IMR-90 (cell line): ENCODE measurements around the gene MAJIN. TPM values are rescaled to one million over a fixed set of nuclear protein-coding genes. Genes with fewer than 3 reads are reported as not detected.

ENCODE experiments used
- ATAC-seq: fragments of 200-7000 bp; cut with Tn5 transposase; 2 replicates; pipeline ENCODE4 v1.9.1; 2020; ENCODE audit warnings: low read depth, mild to moderate bottlenecking, moderate library complexity
- BruUV-seq: library from RNA; stranded (reverse); fragments of 400-500 nt; replicated peaks from 2 replicates; lab custom pipeline; 2021; lab: Mats Ljungman, UMichigan
- CTCF ChIA-PET: fragments of 300-600 bp; formaldehyde crosslinking; extraction: SDS; loops from one replicate; lab custom pipeline; 2021; ENCODE audit warnings: antibody characterized with exemption; lab: Yijun Ruan, JAX
- POLR2A ChIA-PET: fragments of 300-600 bp; sonication (Branson Sonifier 250); formaldehyde crosslinking; loops from one replicate; lab custom pipeline; 2022; ENCODE audit warnings: antibody characterized with exemption; ENCODE audit not compliant: unreplicated experiment; lab: Charles Lee
- DNase-seq: peaks from one replicate; pipeline ENCODE4 v3.0.0; 2013
- H2AFZ ChIP-seq: replicated peaks from 2 replicates; pipeline ENCODE3; 2013; ENCODE audit warnings: low read length, mild to moderate bottlenecking; ENCODE audit not compliant: poor library complexity
- H2AK5ac ChIP-seq: 2 replicates; pipeline ENCODE4 v1.6.1; 2013; ENCODE audit warnings: low read depth, low read length, inconsistent platforms
- H2AK9ac ChIP-seq: replicated peaks from 2 replicates; pipeline ENCODE3; 2013; ENCODE audit warnings: mild to moderate bottlenecking, low read depth, low read length, moderate library complexity; ENCODE audit not compliant: poor library complexity
- H2BK120ac ChIP-seq: 2 replicates; pipeline ENCODE4 v1.6.1; 2013; ENCODE audit warnings: low read depth, low read length, inconsistent platforms
- H2BK15ac ChIP-seq: 3 replicates; pipeline ENCODE4 v1.6.1; 2013; ENCODE audit warnings: low read depth, low read length, inconsistent platforms
- H2BK20ac ChIP-seq: 2 replicates; pipeline ENCODE4 v1.6.1; 2013; ENCODE audit warnings: low read depth, mild to moderate bottlenecking, inconsistent platforms, low read length, moderate library complexity
- H2BK5ac ChIP-seq: 2 replicates; pipeline ENCODE4 v1.6.1; 2013; ENCODE audit warnings: mild to moderate bottlenecking, low read depth, low read length, inconsistent platforms; ENCODE audit not compliant: poor library complexity, severe bottlenecking
- H3K14ac ChIP-seq: replicated peaks from 2 replicates; pipeline ENCODE4 v1.6.1; 2013; ENCODE audit warnings: low read depth, low read length, inconsistent platforms
- H3K18ac ChIP-seq: 2 replicates; pipeline ENCODE4 v1.6.1; 2013; ENCODE audit warnings: low read depth, low read length, control low read depth
- H3K23ac ChIP-seq: 2 replicates; pipeline ENCODE4 v1.6.1; 2013; ENCODE audit warnings: low read depth, low read length, inconsistent platforms
- H3K27ac ChIP-seq: 2 replicates; pipeline ENCODE4 v1.5.1; 2013; ENCODE audit warnings: mild to moderate bottlenecking, control low read depth, low read length; ENCODE audit not compliant: insufficient read depth
- H3K27me3 ChIP-seq: 2 replicates; pipeline ENCODE4 v1.6.1; 2013; ENCODE audit warnings: low read length; ENCODE audit not compliant: control insufficient read depth, insufficient read depth
- H3K36me3 ChIP-seq: 2 replicates; pipeline ENCODE4 v1.6.1; 2013; ENCODE audit warnings: low read length, mixed read lengths; ENCODE audit not compliant: control insufficient read depth, insufficient read depth
- H3K4ac ChIP-seq: 2 replicates; pipeline ENCODE4 v1.6.1; 2013; ENCODE audit warnings: low read depth, low read length, inconsistent platforms
- H3K4me1 ChIP-seq: 2 replicates; pipeline ENCODE4 v1.6.1; 2013; ENCODE audit warnings: low read length, mixed read lengths; ENCODE audit not compliant: control insufficient read depth, insufficient read depth
- H3K4me2 ChIP-seq: 2 replicates; pipeline ENCODE4 v1.6.1; 2013; ENCODE audit warnings: low read depth, mild to moderate bottlenecking, control low read depth, low read length, moderate library complexity
- H3K4me3 ChIP-seq: 2 replicates; pipeline ENCODE4 v1.5.1; 2013; ENCODE audit warnings: low read depth, mild to moderate bottlenecking, control low read depth, low read length, moderate library complexity; ENCODE audit not compliant: insufficient read depth
- H3K56ac ChIP-seq: 2 replicates; pipeline ENCODE4 v1.6.1; 2013; ENCODE audit warnings: low read length, inconsistent platforms; ENCODE audit not compliant: insufficient read depth; ENCODE audit errors: extremely low read depth
- H3K79me1 ChIP-seq, 2 experiments: 2 replicates each; pipeline ENCODE4 v1.6.1; 2013; ENCODE audit warnings: low read length in 2 of 2, inconsistent platforms in 1 of 2, low read depth in 1 of 2
- H3K9ac ChIP-seq: 2 replicates; pipeline ENCODE4 v1.6.1; 2013; ENCODE audit warnings: low read depth, low read length, control low read depth
- H3K9me1 ChIP-seq: 2 replicates; pipeline ENCODE4 v1.6.1; 2013; ENCODE audit warnings: low read length, inconsistent platforms; ENCODE audit not compliant: insufficient read depth
- H3K9me3 ChIP-seq: 2 replicates; pipeline ENCODE4 v1.6.1; 2013; ENCODE audit warnings: low read length; ENCODE audit not compliant: control insufficient read depth, insufficient read depth
- H4K20me1 ChIP-seq: 2 replicates; pipeline ENCODE4 v1.6.1; 2013; ENCODE audit warnings: low read length, inconsistent platforms; ENCODE audit not compliant: insufficient read depth
- H4K5ac ChIP-seq: 2 replicates; pipeline ENCODE4 v1.6.1; 2013; ENCODE audit warnings: mild to moderate bottlenecking, low read depth, low read length, control low read depth
- H4K8ac ChIP-seq, 2 experiments: 2 replicates each; pipeline ENCODE4 v1.6.1; 2013; ENCODE audit warnings: low read depth in 2 of 2, low read length in 2 of 2, control low read depth in 1 of 2, inconsistent platforms in 1 of 2
- H4K91ac ChIP-seq: 2 replicates; pipeline ENCODE4 v1.6.1; 2013; ENCODE audit warnings: low read depth, low read length, inconsistent platforms; ENCODE audit not compliant: insufficient read depth
- BHLHE40 ChIP-seq: fragments of 150-350 bp; IDR thresholded peaks from 2 replicates; pipeline ENCODE4 v1.6.1; 2016; ENCODE audit warnings: mild to moderate bottlenecking, low read depth, low read length
- MAFK ChIP-seq: IDR thresholded peaks from 2 replicates; pipeline ENCODE4 v1.6.1; 2012; ENCODE audit warnings: low read depth, low read length, improper control_type of control experiment
- MAZ ChIP-seq: IDR thresholded peaks from 2 replicates; pipeline ENCODE4 v1.6.1; 2012; ENCODE audit warnings: low read depth, mild to moderate bottlenecking, low read length, improper control_type of control experiment, moderate library complexity, borderline replicate concordance
- MXI1 ChIP-seq: IDR thresholded peaks from 2 replicates; pipeline ENCODE4 v1.6.1; 2012; ENCODE audit warnings: low read depth, mild to moderate bottlenecking, low read length, moderate library complexity, borderline replicate concordance
- NFE2L2 ChIP-seq: fragments of 150-350 bp; IDR thresholded peaks from 2 replicates; pipeline ENCODE4 v1.6.1; 2016; ENCODE audit warnings: low read depth, mild to moderate bottlenecking, low read length
- RAD21 ChIP-seq: IDR thresholded peaks from 2 replicates; pipeline ENCODE4 v1.6.1; 2012; ENCODE audit warnings: low read length, improper control_type of control experiment
- RFX5 ChIP-seq: IDR thresholded peaks from 2 replicates; pipeline ENCODE4 v1.8.0; 2012; ENCODE audit warnings: low read depth, mild to moderate bottlenecking, low read length, moderate library complexity
- SMC3 ChIP-seq: fragments of 150-350 bp; IDR thresholded peaks from 2 replicates; pipeline ENCODE4 v1.6.1; 2016; ENCODE audit warnings: low read depth, mild to moderate bottlenecking, antibody characterized with exemption, low read length, moderate library complexity
- WGBS, 2 experiments: methylation state at CpG; one replicate each; pipeline versions ENCODE4 v1.1.5 to v1.1.7; 2013; ENCODE audit warnings: missing lambda C conversion rate in 2 of 2; ENCODE audit not compliant: insufficient read length in 1 of 2; ENCODE audit errors: extremely low coverage in 2 of 2; 5-methylcytosine and 5-hydroxymethylcytosine counted together
- dilution Hi-C: fragments of 300-500 bp; cut with HindIII; formaldehyde crosslinking; loops from one replicate; pipeline ENCODE4 v1.14.3; 2018; ENCODE audit warnings: low sequenced_read_pairs; ENCODE audit not compliant: unreplicated experiment
- in situ Hi-C: fragments of 300-500 bp; cut with MboI; formaldehyde crosslinking; loops from 3 replicates; pipeline ENCODE4 v1.14.3; 2019; ENCODE audit warnings: low sequenced_read_pairs, inconsistent platforms, mixed read lengths
- intact Hi-C: fragments of 100-400 bp; cut with micrococcal nuclease; formaldehyde crosslinking; loops from 2 replicates; pipeline ENCODE4 v1.10.0; 2022
- polyA plus RNA-seq, 3 experiments: library from polyadenylated mRNA; depleted of rRNA; stranded (reverse); fragments of >200 nt; gene quantifications; 2 replicates each; pipeline ENCODE4 v1.2.3, GENCODE V29; 2012; ENCODE audit warnings: low replicate concordance in 1 of 3
- total RNA-seq: library from RNA; depleted of rRNA; stranded (reverse); fragments of >200 nt; gene quantifications from 2 replicates; pipeline ENCODE4 v1.2.3, GENCODE V29; 2012
- TF ChIP-seq, protein P1 (sequence below): fragments of 150-350 bp; IDR thresholded peaks from 2 replicates; pipeline ENCODE4 v1.6.1; 2017; ENCODE audit warnings: mild to moderate bottlenecking, antibody characterized with exemption, low read length, low read depth
- TF ChIP-seq, protein P2 (sequence below): conservative IDR thresholded peaks from 2 replicates; pipeline ENCODE4 v1.5.1; 2012; ENCODE audit warnings: mild to moderate bottlenecking, low read depth, low read length, improper control_type of control experiment
- TF ChIP-seq, protein P3 (sequence below): fragments of 150-350 bp; IDR thresholded peaks from 2 replicates; pipeline ENCODE4 v1.6.1; 2016; ENCODE audit warnings: low read depth, mild to moderate bottlenecking, low read length, moderate library complexity, borderline replicate concordance

Gene MAJIN
- total and polyA plus RNA-seq, 2 of the 4 experiments (the other 2 are of a cell fraction): not detected

DNA sequence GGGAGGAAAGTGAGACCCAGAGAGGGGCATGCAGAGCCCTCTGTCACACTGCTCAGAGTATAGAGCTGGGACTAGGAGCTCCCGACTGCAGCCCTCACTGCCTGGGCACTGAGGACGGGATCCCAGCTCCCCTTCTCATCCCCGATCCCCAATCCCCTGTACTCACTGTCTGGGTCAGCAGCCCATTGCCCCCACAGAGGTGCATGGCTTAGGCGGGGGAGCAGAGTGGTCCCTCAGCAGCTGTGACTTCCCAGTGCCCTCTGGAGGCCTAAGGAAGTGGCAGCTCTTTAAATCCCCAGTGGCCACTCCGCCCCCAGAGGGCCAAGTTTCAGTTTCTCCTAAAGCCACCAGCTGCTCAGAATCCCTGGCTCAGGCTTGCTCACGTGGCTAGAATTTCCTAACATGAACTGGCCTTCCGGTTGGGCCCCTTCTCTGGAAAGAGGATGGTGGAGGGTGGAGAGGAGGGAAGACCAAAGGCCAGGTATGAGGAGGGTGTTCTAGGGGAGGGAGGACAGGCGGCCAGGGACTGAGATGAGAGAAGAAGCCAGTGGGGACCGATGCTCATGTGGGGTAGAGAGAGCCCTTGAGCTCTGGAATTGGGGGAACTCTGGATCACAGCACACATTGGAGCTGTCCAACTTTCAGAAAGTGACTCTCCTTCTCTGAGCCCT is 24.9 kb upstream of the MAJIN start, which contains the start of gene BATF2:
BATF2 (minus strand) TSS at position 262 of the 671 bp plus-strand sequence; CDS start at position 205, 57 bp downstream.
- H3K27me3 ChIP-seq: no peaks in the 10 kb centered on the region
- peak within 1 kb of the TSS; percentile 67; the same call in 1 of the 2 replicates for H3K23ac ChIP-seq
- BruUV-seq: no TSS peak
- ChIA-PET CTCF (interaction anchor here (0.6 to 1.7 kb wide), 5 partner anchors 10 to 308 kb away, joined by 3 to 6 read pairs (median 4); partner anchors contain the start of gene PPP2R5B), POLR2A (interaction anchor here (0.6 kb wide), 1 partner anchor 1140 kb away, joined by 3 read pairs; no protein-coding TSS in a partner anchor)
- DNase-seq (peak; percentile 83), ATAC-seq (peak; percentile 97)
- peak within 1 kb of the TSS; percentile 84 for H2AK9ac ChIP-seq
- H3K36me3 ChIP-seq: no peaks in the 10 kb centered on the region
- no peak within 1 kb of the TSS for H2BK5ac ChIP-seq
- H2AFZ ChIP-seq: peak within 1 kb of the TSS; percentile 94
- H4K91ac ChIP-seq: peak within 1 kb of the TSS; percentile 25; the same call in 1 of the 2 replicates
- no peaks in the 10 kb centered on the region for H4K20me1 ChIP-seq
- peak within 1 kb of the TSS; percentile 88 for H3K4ac ChIP-seq
- H2AK5ac ChIP-seq: peak within 1 kb of the TSS; percentile 35; the same call in 1 of the 2 replicates
- in situ Hi-C loops (no loop called here), intact Hi-C loops (loop anchor here (5.0 kb wide), 1 partner anchor 150 kb away; no protein-coding TSS in a partner anchor), dilution Hi-C loops (no loop called here)
- H3K27ac ChIP-seq: peak within 1 kb of the TSS; percentile 2; the same call in 1 of the 2 replicates
- H2BK20ac ChIP-seq: peak within 1 kb of the TSS; percentile 53
- no peaks in the 10 kb centered on the region for H3K79me1 ChIP-seq
- H3K56ac ChIP-seq: no peak within 1 kb of the TSS
- no peak within 1 kb of the TSS for H3K18ac ChIP-seq
- peak within 1 kb of the TSS; percentile 3 for H4K5ac ChIP-seq
- no peaks in the 10 kb centered on the region for H3K9me3 ChIP-seq
- WGBS, 2 experiments: 0% methylated on average over 3 of the region's 9 CpGs; no CpG with 5 or more reads in 1 of the 2 experiments
- H2BK120ac ChIP-seq: peak within 1 kb of the TSS; percentile 77
- H4K8ac ChIP-seq: peak within 1 kb of the TSS; percentile 12 to 89; a peak in 2 of 4 replicates
- TF ChIP-seq, protein P1, sequence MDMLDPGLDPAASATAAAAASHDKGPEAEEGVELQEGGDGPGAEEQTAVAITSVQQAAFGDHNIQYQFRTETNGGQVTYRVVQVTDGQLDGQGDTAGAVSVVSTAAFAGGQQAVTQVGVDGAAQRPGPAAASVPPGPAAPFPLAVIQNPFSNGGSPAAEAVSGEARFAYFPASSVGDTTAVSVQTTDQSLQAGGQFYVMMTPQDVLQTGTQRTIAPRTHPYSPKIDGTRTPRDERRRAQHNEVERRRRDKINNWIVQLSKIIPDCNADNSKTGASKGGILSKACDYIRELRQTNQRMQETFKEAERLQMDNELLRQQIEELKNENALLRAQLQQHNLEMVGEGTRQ: peak; percentile 88
- TF ChIP-seq, protein P2, sequence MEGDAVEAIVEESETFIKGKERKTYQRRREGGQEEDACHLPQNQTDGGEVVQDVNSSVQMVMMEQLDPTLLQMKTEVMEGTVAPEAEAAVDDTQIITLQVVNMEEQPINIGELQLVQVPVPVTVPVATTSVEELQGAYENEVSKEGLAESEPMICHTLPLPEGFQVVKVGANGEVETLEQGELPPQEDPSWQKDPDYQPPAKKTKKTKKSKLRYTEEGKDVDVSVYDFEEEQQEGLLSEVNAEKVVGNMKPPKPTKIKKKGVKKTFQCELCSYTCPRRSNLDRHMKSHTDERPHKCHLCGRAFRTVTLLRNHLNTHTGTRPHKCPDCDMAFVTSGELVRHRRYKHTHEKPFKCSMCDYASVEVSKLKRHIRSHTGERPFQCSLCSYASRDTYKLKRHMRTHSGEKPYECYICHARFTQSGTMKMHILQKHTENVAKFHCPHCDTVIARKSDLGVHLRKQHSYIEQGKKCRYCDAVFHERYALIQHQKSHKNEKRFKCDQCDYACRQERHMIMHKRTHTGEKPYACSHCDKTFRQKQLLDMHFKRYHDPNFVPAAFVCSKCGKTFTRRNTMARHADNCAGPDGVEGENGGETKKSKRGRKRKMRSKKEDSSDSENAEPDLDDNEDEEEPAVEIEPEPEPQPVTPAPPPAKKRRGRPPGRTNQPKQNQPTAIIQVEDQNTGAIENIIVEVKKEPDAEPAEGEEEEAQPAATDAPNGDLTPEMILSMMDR: peak; percentile 64
- TF ChIP-seq RAD21 (peak; percentile 64), MXI1 (no peak), SMC3 (peak; percentile 56), NFE2L2 (no peak), BHLHE40 (peak; percentile 69), MAFK (no peak), MAZ (peak; percentile 67; the same call in 1 of the 2 replicates), RFX5 (no peak)
- TF ChIP-seq, protein P3, sequence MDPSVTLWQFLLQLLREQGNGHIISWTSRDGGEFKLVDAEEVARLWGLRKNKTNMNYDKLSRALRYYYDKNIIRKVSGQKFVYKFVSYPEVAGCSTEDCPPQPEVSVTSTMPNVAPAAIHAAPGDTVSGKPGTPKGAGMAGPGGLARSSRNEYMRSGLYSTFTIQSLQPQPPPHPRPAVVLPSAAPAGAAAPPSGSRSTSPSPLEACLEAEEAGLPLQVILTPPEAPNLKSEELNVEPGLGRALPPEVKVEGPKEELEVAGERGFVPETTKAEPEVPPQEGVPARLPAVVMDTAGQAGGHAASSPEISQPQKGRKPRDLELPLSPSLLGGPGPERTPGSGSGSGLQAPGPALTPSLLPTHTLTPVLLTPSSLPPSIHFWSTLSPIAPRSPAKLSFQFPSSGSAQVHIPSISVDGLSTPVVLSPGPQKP: 0 out of 2 replicates have a peak, but pooled peaks have one; percentile 13
- H3K14ac ChIP-seq: peak within 1 kb of the TSS; percentile 61
- peak within 1 kb of the TSS; percentile 15; the same call in 1 of the 2 replicates for H3K9ac ChIP-seq
- H3K4me1 ChIP-seq: 0 out of 2 replicates have a peak, but pooled peaks cover 4% of the 10 kb centered on the region
- H3K9me1 ChIP-seq: peaks cover 7% of the 10 kb centered on the region; the same call in 1 of the 2 replicates
- H2BK15ac ChIP-seq: peak within 1 kb of the TSS; percentile 22; the same call in 1 of the 3 replicates
- H3K4me2 ChIP-seq: peak within 1 kb of the TSS; percentile 54
- peak within 1 kb of the TSS; percentile 24 for H3K4me3 ChIP-seq
